Superior temporal gyrus (tissue), 1 donor: ENCODE measurements around the gene GSTP1.
"Not testable (repeated sequence)": the region's sequence is repeated elsewhere in the genome, so short reads cannot be mapped to it uniquely, and the experiment has no call there.

Experiments
- DNase-seq: peaks from one replicate; pipeline ENCODE4 v3.0.0-alpha.2; 2016; ENCODE audit errors: extremely low spot score

GSTP1 gene

DNA sequence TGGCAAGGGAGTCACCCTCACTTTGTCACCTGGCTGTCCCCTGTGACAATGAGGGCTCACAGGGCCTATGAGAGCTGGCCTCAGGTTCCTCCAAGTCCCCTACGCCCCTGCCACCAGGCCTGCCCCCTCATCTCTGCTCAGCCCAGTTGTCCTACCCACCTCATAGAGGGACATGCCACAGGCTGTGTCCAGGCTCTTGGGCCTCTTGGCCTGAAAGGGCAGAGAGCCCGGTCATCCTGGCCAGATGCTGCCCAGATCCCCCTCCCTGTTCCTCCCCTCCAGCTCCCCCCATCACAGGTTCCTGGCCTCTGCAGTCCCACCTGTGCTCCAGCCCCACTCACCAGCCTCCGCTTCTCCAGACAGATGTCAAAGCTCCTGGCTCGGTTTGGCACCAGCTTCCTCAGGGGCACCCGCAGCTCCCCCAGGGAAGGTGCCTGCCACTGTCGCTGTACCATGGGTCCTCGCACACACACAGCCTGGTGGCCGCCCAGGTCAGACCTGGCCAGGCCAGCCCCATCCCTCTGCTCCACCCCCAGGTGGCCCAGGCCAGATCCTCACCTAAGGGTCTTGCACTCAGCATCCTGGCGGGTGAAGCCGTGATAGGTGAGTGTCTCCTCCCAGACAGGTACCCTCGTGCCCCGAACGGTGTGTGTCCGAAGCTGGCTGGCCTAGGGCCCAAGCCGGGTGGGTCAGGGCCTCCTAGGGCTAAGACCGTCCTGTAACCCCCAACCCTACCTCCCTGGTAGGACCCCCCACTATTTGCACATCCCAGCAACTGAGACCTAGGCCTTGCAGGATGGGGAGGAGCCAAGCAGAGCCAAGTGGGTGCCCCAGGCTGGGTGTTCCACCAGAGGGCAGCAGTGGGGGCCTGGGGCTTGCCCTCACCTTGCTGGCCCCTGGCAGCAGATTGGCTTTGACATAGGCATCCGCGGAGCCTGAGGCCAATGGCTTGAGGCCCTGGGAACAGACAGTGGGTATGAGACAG lies 31.4 kb downstream of the GSTP1 start:
- DNase-seq: no peak

DNA sequence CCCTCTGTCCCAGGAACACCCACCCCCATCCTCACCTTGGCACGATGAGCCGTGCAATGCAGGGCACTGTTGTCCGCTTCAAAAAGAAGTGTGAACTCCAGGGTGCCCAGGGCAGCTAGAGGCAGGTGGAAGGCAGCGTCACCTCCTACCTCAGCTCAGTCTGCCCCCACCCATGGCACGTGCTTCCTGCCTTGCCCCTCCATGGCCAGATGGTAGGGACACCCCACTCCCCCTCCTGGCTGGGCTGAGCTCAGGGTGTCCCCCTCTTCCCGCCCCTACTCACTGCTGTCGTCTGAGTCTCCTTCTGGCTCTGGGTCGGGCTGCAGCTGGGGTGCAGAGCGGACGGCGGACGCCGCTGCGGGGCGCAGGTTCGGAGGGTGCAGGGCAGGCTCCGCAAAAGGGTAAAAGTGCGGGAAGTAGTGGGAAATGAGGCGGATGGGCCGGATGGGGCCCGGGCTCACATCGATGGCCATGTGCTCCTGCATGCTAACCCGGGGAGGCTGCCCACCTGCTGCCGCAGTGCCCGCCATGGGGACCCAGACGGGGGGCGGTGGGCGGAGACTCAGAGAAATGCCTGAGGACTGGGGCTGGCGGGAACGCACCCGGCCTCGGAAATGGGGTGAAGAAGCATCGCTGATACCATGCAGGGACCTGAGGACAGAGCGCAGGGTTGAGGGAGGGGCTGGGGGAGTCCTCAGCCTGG lies 32.3 kb downstream of the GSTP1 start:
- no peak for DNase-seq

DNA sequence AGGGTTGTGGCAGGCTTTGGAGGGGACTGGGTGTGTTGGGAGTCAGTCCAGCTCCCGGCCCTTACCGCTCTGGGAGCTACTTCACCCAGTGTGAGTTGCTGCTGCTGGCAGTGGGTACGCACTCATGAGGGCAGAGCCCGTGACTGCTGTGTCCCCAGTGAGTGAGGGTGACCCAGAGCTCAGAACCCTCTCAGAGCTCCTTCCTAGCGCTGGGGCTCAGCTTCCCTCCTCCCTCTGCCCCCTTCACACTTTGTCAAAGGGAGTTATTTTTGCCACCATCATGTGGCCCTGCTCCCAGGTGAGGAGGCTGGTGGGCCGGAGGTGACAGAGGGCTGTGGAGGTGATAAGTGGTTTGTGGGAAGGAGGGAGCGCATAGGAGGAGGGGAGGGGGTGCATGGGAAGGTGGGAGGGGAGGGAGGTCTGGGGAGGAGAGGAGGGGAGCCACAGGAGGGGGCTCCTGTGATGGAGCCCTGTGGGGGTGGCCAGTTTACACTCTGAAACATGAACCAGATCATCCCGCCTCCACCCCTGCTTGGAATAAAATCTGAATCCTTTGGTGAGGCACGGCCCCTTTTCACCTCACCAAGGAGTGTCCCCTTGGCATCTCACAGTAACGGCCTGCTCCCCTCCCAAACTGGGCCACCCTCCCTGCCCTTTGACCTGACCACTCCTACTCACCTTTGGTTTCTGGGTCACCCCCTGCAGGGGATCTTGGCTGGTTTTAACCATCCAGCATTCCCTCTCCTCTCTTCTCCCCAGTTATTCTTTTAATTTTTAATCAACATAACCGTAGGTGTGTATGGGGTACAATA lies 33.0 kb downstream of the GSTP1 start:
- DNase-seq: no peak

DNA sequence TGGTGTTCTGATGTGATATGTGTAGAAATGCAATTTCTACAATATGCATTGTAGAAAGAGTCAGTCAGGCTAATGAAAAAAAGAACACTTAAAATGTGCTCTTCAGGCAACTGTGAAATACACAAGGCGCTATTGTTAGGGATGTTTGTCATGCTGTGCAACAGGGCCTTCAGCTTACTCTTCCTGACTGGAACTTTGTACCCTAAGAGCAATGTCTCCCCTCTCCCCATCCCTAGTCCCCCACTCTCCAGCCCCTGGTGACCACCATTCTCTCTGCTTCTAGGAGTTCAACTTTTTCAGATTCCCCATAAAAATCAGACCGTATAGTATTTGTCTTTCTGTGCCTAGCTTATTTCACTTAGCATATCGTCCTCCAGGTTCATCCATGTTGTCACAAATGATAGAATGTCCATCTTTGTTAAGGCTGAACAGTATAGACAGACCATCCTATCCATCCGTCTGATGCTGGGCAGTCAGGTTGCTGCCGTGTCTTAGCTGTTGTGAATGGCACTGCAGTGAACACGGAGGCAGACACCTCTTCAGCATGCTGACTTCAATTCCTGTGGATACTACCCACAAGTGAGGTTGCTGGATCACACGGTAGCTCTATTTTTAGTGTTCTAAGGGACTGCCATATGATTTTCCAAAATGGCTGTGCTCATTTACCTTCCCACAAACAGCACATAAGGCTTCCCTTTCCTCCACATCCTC lies 33.8 kb downstream of the GSTP1 start:
- DNase-seq: peak; percentile 38

DNA sequence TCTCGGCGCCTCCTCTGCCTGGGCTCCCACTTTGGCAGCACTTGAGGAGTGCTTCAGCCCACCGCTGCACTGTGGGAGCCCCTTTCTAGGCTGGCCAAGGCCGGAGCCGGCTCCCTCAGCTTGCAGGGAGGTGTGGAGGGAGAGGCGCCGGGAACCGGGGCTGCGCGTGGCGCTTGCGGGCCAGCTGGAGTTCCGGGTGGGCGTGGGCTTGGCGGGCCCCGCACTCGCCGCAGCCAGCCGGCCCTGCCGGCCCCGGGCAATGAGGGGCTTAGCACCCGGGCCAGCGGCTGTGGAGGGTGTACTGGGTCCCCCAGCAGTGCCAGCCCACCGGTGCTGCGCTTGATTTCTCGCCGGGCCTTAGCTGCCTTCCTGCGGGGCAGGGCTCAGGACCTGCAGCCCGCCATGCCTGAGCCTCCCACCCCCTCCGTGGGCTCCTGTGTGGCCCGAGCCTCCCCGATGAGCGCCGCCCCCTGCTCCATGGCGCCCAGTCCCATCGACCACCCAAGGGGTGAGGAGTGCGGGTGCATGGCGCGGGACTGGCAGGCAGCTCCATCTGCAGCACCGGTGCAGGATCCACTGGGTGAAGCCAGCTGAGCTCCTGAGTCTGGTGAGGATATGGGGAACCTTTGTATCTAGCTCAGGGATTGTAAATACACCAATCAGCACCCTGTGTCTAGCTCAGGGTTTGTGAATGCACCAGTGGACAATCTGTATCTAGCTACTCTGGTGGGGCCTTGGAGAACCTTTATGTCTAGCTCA lies 35.5 kb downstream of the GSTP1 start:
- DNase-seq: not testable (repeated sequence)

DNA sequence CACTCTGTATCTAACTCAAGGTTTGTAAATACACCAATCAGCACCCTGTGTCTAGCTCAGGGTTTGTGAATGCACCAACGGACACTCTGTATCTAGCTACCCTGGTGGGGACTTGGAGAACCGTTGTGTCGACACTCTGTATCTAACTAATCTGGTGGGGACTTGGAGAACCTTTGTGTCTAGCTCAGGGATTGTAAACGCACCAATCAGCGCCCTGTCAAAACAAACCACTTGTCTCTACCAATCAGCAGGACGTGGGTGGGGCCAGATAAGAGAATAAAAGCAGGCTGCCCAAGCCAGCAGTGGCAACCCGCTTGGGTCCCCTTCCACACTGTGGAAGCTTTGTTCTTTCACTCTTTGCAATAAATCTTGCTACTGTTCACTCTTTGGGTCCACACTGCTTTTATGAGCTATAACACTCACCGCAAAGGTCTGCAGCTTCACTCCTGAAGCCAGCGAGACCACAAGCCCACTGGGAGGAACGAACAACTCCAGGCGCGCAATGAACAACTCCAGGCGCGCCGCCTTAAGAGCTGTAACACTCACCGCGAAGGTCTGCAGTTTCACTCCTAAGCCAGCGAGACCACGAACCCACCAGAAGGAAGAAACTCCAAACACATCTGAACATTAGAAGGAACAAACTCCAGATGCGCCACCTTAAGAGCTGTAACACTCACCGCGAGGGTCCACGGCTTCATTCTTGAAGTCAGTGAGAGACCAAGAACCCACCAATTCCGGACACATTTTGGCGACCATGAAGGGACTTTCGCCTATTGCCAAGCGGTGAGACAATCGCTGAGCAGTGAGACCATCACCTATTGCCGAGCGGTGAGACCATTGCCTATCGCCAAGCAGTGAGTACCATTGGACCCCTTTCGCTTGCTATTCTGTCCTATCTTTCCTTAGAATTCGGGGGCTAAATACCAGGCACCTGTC lies 36.3 kb downstream of the GSTP1 start:
- DNase-seq: not testable (repeated sequence)

DNA sequence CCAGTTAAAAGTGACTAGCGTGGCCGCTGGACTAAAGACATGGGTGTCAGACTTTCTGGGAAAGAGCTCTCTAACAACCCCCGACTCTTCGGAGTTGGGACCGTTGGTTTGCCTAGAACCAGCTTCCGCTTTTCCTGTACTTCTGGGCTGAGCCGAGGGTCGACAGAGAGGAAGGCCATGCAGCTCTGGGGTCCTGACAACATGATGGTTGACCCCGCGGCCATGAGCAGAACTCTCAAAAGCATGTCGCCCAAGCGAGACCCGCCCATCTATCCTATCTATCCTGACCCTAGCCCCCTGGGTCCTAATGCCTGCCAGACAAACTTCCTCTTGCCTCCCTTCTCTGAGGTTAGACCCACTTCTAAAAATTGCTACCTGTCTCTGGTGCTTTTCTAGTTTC lies 37.0 kb downstream of the GSTP1 start:
- not testable (repeated sequence) for DNase-seq

DNA sequence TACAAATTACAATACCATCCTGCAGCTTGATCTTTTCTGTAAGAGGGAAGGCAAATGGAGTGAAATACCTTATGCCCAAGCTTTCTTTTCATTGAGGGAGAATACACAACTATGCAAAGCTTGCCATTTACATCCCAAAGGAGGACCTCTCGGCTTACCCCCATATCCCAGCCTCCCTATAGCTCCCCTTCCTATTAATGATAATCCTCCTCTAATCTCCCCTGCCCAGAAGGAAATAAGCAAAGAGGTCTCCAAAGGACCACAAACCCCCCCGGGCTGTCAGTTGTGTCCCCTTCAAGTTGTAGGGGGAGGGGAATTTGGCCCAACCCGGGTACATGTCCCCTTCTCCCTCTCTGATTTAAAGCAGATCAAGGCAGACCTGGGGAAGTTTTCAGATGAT lies 38.3 kb downstream of the GSTP1 start:
- DNase-seq: not testable (repeated sequence)

DNA sequence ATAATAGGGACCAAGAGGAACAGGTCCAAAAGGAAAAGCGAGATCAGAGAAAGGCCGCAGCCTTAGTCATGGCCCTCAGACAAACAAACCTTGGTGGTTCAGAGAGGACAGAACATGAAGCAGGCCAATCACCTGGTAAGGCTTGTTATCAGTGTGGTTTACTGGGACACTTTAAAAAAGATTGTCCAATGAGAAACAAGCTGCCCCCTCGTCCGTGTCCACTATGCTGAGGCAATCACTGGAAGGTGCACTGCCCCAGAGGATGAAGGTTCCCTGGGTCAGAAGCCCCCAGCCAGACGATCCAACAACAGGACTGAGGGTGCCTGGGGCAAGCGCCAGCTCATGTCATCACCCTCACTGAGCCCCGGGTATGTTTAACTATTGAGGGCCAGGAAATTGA lies 39.3 kb downstream of the GSTP1 start:
- DNase-seq: not testable (repeated sequence)

DNA sequence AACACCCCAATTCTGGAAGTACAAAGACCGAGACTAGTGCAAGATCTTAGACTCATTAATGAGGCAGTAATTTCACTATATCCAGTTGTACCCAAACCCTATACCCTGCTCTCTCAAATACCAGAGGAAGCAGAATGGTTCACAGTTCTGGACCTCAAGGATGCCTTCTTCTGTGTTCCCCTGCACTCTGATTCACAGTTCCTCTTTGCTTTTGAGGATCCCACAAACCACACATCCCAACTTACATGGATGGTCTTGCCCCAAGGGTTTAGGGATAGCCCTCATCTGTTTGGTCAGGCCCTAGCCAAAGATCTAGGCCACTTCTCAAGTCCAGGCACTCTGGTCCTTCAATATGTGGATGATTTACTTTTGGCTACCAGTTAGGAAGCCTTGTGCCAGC lies 40.2 kb downstream of the GSTP1 start:
- not testable (repeated sequence) for DNase-seq

DNA sequence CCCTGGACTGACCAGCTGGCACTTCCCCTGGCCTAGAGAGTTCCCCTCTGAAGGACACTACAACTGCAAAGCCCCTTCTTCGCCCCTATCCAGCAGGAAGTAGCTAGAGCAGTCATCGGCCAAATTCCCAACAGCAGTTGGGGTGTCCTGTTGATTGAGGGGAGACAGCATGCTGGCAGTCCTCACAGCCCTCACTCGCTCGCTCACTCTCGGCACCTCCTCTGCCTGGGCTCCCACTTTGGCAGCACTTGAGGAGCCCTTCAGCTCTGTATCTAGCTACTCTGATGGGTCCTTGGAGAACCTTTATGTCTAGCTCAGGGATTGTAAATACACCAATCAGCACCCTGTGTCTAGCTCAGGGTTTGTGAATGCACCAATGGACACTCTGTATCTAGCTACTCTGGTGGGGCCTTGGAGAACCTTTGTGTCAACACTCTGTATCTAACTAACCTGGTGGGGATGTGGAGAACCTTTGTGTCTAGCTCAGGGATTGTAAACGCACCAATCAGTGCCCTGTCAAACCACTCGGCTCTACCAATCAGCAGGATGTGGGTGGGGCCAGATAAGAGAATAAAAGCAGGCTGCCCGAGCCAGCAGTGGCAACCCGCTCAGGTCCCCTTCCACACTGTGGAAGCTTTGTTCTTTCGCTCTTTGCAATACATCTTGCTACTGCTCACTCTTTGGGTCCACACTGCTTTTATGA lies 42.7 kb downstream of the GSTP1 start:
- not testable (repeated sequence) for DNase-seq

DNA sequence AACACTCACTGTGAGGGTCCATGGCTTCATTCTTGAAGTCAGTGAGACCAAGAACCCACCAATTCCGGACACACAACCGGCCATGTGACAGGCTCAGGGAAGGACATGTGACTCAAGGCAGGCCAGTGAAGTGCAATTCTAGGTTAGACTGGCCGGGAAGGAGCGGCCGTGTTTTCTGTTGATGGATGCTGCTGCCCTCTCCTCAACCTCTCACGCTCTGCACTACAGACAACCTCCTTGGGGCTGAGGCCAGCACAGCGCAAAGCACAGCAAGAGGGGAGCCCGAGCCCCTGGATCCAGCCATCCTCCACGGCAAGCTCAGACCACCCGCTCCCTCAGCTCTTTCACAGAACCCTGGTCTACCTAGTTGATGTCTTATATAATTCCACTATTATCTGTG lies 43.4 kb downstream of the GSTP1 start:
- DNase-seq: no peak

DNA sequence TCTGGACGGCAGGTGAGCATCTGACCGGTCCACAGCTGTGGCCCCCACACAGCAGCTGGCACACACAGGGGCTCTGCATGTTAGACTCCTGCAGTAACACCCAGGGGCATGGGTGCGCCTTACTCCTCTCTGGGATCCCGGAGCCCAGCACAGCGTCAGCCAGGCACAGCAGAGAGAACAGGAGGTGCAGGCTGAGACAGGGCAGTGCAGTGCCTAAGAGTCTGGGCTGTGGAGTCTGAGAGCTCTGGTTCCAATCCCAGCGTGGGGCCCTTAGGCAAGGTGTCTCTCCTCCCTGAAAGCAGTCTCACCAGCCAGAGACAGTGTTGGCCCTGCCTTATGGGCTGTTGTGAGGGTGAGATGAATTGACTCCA lies 43.8 kb downstream of the GSTP1 start:
- DNase-seq: no peak

DNA sequence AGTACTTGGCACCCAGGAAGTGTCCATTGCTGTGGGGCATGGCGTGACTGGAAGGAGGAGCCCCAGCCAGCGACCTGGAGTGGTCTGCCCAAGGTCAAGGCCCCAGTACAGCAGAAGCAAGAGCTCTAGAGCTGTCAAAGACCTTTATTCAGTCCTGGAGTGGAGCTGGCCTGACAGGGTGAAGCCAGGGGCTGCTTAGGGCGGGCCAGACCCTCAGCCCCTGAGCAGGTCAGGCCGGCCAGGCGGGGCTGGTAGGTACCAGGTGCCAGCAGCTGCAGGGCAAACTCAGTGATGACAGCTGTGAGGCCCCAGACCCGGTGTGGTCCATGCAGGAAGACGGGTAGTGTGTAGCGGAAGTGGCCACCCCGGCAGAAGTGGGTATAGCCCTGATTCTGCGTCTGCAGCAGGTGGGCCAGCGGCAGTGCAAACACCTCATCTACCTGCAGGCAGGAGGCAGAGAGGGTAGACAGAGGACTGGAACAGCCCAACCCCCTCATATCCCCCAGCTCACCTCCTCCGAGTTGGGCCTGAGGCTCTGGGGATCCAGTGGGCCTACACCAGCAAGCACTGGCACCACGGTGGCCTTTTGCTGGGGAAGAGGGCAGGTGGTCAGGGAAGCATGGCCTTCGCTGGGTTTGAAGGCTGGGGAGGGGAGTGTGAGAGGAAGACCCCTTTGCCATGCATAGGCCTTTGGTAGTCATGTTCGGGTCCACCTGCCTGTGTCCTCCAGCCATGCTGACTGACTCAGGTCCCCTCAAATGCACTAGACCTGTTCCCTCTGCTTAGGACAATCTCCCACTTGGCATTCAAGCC lies 44.4 kb downstream of the GSTP1 start:
- DNase-seq: no peak

DNA sequence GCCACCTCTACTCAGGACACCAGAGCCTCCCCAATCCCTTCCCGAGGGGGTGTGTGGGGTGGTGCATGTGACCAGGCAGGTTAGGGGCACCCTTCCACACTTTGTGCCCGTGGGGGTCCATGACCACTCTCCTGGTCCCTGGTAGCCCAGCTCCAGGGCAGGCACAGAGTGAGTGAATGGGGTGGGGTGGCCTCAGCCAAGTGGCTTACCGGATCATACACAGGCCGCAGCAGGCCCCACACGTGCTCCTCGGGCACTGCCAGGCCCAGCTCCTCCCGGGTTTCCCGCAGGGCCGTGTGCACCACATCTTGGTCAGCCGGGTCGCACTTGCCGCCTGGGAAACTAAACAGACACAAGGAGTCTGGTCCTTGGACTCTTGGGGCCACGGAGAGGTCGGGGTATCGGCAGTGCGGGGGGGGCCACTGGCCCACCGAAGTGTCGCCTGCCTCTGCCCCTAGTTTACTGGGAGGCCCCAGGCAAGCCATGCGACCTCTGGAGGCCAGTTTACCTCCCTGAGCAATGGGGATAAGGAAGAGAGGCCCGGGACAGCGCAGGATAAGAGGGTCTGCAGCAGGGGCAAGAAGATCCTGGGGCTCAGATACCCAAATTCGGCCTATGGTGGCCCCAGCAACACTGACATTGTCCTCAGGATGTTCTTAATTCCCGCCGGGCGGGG lies 45.2 kb downstream of the GSTP1 start:
- no peak for DNase-seq

DNA sequence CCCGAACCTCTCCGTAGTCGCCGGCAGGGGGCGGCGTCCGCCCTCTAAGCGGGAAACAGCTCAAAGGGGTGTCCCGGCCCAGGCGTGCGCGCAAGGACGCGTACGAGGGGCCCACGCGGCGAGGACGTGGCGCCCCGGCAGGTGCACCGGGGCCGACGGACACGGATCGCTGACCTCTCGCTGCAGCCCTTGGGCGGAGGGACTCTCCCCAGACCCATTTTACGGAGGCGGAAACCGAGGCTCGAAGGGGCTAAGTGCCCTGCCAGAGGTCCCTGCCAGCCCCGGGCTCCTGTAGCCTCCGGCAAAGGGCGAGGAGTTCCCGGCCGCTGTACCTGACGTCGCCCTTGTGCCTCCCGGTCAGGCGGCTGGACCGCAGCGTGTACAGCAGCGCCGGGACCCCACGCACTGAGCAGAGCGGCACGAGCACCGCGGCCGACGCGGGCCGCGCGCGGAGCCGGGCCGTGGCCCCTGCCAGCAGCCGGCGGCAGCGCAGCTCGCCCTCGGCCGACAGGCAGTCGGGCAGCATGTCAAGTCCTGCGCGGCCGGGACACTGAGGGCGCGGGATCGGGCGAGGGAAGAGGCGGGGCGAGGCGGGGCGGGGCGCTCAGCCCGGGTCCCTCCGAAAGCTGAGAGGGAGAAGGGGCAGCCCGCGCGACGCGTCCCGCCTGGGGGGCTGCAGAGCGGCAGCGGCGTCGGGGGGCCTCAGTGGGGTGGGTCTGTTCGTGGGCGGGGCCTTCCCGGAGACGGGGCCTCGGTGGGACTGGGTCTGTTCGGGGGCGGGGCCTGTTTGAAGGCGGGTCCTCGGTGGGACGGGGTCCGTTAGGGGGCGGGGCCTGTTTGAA lies 46.0 kb downstream of the GSTP1 start, which contains the start of gene NUDT8:
TSS of gene NUDT8 (minus strand) at position 552 of the 842 bp plus-strand sequence. CDS start at position 526, 26 bp downstream.
- DNase-seq: peak; percentile 79
